Fibroblast of upper back skin (primary cell): ENCODE results near the gene TRIP10.
A peak's percentile ranks its signal among the peaks of the same experiment; 100 is the strongest.

Source experiments
- DNase-seq: peaks from one replicate; pipeline ENCODE4 v3.0.0-alpha.2; 2013

Gene TRIP10

DNA sequence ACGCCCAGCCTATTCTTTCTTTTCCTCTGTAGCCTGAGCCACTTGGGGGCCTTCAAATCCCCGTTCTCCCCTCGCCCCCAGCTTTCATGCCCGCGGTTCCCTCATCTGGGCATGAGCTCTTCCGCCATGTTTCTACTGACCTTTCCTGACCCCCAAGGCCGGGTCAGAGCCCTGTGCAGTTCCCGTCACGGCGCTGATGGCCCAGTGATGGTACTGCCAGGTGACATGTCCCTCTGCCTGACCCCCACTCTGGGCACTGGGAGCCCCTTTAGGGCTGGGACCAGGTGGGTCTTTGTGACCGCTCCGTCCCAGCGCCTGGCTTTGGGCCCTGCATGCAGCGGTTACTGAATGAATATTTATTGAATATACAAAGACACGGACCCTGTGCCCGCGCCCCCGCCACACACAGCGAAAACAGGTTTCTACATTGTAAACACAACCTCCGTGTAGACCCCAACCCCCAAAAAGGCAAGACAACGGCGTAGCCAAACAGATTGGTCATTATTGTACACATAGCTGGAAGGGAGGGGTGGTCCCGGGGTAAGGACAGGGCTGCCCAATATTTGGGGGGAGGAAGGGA lies 9.8 kb upstream of the TRIP10 start:
- no peak for DNase-seq

GRCh38 chr19:6730153-6730804 lies 9.2 kb upstream of the TRIP10 start:
- DNase-seq = no peak

DNA sequence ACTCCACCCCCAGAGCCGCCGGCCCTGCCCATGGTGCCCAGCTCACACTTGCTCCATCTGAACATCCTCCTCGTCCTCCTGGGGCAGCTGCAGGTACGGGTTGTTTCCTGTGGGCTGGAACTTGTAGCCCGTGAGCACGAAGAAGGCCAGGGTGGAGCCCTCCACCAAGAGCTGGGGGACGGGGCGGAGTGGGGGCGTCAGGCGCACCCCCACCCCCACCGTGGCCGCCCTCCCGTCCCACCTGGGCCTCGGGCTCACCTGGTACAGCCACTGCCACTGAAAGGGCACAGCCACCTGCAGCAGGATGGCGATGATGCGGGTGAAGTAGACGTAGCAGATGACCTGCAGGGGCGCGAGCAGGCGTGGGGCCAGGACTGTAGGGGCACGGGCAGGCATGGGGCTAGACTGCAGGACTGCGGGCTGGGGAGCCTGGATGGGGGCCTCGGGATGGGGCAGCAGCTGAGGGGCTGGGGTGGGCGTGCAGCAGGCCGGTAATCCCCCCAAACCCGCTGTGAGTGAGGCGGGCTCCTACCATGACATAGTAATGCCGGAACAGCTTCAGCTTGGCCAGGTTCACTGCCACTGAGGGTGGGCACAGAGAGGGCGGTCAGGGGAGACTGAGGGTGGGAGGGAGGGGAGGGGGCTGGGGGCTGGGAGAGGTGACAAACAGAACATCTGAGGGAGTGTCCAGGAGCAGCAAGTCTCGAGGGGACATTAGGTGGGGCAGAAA lies 8.4 kb upstream of the TRIP10 start:
- no peak for DNase-seq

DNA sequence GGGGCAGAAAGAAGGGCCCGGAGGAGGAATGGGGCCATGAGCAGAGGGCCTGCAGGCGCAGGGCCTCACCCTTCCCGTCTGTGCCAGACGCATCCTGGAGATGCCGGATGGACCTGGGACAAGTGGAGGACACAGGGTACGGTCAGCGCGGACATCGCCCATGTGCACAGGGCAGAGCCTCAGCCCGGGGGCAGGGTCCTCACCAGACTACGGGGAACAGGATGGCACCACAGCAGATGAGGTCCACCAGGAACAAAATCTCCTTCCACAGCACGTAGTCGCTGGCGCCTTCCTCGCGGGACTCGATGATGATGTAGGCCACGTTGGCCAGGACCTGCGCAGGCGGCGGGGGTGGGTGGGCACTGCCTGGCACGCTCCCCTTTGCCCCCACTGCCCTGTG lies 7.7 kb upstream of the TRIP10 start:
- DNase-seq = no peak

DNA sequence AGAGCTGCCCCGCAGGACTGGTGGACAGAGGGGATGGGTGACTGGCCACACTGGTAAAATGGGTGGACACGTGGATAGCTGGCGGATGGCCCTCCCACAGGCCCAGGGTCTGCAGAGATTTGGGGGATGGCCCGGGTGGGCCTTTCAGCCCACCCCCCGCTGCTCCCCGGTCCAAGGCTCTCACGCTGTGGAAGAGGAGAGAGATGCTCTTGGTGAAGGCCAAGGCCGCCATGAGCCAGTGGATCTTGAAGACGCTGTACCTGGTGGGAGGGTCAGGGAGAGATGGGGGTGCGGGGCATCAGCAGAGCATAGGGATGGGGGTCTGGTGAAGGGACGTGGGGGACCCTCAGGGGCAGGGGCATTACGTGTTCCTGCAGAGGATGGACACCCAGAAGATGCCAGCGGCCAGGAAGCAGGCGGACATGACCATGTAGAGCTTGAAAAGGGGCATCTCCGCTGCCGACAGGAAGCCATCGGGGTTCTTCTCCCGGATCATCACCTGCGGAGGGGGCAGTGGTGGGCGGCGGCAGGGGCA lies 6.6 kb upstream of the TRIP10 start:
- no peak for DNase-seq

DNA sequence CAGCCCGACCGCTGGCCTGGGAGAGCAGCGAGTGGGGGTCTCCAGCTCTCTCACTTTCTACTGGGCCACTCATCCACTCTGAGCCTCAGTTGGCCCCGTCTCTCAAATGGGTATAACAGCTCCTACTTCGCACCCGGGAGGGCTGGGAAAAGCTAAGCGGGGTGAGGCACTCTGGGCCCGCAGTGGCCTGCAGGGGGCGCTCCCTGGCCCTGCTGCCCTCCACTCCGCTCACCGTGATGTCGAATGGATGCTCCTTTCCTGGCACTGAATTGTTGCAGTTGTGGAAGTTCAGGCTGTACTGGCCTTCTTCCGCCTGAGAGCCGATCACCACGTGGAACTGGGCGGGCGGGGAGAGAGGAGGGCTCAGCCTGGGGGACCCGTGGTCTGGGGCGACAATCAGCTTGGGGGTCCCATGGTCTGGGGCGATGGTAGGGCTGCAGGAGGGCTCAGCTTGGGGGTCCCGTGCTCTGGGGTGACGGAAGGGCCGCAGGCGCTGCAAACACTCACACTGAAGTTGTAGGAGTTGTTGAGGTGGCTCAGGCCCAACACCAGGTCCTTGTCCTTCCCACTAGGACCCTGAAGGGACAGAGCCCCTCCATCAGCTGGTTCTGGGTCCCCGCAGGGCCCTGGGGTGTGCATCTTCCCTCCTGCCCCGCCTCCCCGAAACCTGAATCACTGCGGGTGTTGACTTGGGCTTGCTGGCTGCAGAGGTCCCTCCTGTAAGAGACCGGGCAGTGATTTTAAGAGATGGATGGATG lies 6.0 kb upstream of the TRIP10 start:
- no peak for DNase-seq

GRCh38 chr19:6734096-6734696 lies 5.3 kb upstream of the TRIP10 start:
- no peak for DNase-seq

- DNase-seq = no peak
Measured at GRCh38 chr19:6735181-6735911, 4.1 kb upstream of the TRIP10 start.

- DNase-seq = peak; percentile 87
Measured at GRCh38 chr19:6736169-6736916, 3.1 kb upstream of the TRIP10 start.

- no peak for DNase-seq
Measured at GRCh38 chr19:6736917-6737283, 2.6 kb upstream of the TRIP10 start.

DNA sequence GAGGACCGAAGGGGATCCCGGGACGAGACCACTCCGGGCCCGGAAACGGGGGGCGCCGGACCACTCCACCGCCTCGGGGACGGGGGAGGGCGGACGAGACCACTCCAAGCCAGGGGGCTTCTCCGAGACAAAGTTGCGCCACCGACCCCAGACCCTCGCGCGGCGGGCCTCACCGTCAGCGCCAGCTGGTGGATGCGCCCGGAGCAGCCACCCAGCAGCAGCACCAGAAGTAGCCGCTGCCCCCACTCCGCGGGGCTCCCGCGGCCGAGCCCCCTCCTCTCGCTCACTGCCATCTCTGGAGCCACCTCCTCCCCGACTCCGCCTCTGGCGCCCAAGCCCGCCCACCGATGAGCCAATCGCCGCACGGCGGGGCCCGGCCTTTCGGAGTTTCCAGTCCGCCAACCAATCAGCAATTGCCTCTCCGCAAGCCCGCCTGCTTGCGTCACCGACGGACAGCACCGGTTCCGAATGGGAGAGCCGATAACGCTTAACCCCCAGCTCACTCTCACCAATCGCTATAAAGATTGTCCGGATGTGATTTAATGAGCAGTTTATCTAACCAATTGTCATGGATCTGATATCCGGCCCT lies 2.1 kb upstream of the TRIP10 start, which contains the start of gene GPR108:
GPR108 (minus strand) TSS at position 297 of the 589 bp plus-strand sequence; CDS start at position 293, 4 bp downstream.
- DNase-seq = peak; percentile 100

DNA sequence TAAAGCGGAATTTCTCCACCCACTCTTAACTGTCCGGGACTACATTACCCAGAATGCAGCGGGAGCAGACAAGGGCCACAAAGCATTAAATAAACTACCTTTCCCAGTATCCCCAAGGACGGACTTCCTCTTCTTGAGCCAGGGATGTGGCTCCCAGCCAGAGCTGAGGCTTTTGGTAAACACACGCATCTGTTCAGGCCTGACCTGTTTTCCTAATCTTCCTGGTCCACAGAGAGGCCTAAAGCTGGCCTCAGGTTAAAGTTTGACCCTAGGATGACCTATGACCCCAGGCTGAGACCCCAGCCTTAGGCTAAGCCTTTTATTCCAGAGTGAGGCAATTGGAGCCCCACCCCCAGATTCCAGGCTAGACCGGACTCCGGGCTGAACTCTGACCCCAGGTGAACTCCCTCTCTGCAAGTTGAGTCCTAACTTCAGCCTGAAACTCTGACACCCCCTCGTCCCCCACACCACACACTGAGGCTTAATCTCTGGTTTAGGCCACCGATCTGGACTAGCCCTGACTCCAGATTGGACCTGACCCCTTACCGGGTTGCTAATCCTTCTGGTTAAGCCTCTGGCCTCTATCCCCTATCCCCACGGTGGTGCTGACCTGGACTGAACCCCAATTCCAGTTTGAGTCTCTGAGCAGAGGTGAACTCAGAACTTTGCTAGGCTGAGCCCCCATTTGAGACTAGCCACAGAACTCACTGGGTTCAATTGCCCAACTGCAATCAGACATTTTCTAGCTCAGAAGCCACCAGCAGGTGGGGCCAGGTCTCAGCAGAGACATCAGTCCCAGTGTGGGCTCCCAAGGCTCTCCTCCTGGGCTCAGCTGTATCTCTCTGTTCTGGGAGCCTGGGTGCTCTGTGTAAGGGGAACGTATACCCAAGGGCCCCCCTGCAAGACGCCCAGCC lies 1.4 kb upstream of the TRIP10 start:
- peak; percentile 87 for DNase-seq

DNA sequence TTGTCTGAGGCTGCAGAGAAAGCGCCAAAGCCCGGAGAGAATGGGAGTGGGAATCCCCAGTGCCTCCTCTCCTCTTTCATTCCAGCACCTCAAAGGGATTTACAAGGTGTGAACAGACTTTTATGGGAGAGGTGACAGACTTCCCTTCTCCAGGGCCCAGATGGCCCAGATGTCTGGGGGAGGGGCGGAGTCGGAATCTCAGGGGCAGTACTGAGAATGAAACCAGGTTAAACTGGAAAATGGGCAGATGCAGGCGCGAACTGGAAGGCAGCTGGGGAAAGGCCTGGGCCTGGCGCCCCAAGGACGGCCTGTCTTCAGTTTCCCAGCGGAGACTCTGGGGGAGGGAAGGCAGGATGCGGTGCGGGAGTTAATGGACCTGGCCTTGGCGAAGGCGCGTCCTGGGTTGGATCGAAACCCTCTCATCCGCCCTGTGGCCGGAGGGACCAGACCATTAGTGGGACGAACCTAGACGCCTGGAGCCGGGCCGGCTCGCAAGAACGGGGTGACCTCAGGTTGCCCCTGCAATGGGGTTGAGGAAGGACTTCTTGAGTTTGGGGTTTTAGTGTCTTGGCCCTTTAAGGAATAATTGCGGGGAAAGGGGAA lies 592 bp upstream of the TRIP10 start:
- DNase-seq = no peak

GRCh38 chr19:6739883-6740588 lies 556 bp downstream of the TRIP10 start:
- no peak for DNase-seq

DNA sequence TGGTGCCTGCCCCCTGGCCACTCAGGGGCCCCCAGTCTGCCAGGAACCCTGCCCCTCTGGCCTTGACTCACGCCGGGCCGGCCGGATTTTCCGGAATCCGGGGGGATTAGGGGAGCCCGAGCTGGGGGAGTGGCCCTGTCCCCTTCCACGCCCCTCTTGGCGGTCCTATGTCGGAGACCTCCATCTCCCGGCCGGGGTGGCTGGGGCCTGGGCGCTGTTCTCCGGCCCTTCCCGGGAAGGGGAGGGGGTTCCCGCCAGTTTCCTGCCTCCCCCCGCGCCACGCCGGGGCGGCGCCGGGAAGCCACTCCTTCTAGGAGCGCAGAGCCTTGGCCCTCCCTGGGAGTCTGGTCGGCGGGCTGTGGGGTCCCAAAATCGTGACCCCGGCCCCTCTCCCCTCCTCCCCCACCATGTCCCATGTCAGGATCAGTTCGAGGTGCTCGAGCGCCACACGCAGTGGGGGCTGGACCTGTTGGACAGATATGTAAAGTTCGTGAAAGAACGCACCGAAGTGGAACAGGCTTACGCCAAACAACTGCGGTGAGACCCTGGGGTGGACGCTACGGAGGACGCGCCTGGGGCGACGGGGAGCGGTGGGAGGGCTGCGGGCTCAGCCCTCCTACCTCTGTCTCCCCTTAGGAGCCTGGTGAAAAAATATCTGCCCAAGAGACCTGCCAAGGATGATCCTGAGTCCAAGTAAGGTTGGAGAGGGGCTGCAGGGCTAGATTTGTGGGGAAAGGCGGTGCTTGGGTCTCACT lies 1.3 kb downstream of the TRIP10 start:
- DNase-seq = peak; percentile 28

DNA sequence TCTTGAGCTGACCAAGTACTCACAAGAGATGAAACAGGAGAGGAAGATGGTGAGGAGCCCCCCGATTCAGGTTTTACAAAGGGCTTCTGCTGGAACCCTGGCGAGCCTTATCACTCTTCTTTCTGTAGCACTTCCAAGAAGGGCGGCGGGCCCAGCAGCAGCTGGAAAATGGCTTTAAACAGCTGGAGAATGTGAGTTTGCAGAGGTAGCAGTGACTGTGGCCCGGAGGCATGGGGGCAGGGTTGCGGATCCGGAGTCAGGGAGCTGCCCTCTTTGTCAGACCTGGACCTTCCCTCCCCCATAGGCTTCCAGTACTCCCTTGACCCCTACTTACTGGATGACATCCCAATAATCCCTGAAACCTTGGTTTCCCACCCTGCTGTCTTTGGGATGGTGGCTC lies 3.6 kb downstream of the TRIP10 start:
- no peak for DNase-seq

- DNase-seq = no peak
Measured at GRCh38 chr19:6743714-6744380, 4.4 kb downstream of the TRIP10 start.
